ENCODE results near the gene P3H1.

P3H1 gene

GRCh38 chr1:42743317-42744147, 23.3 kb downstream of the P3H1 start:
- peak; percentile 93 for DNase-seq

- peak; percentile 86 for DNase-seq
These were observed 24.1 kb downstream of the P3H1 start for GRCh38 chr1:42742617-42743316.

- DNase-seq, result no peak
These were observed 24.7 kb downstream of the P3H1 start for GRCh38 chr1:42742141-42742540.

- no peak for DNase-seq
These were observed 25.1 kb downstream of the P3H1 start for GRCh38 chr1:42741706-42742105.

- DNase-seq, result no peak
These were observed 25.8 kb downstream of the P3H1 start for GRCh38 chr1:42740851-42741580.

GRCh38 chr1:42739753-42740700, 26.8 kb downstream of the P3H1 start, which contains the start of gene CLDN19:
Gene CLDN19, minus strand, starts transcription at chr1:42740236. Its CDS starts 173 bp downstream, at chr1:42740063.
- DNase-seq, result no peak

- DNase-seq, result no peak
These were observed 28.1 kb downstream of the P3H1 start for GRCh38 chr1:42738678-42739226.

- DNase-seq, result no peak
These were observed 28.7 kb downstream of the P3H1 start for GRCh38 chr1:42737986-42738677.

- DNase-seq, result no peak
These were observed 29.6 kb downstream of the P3H1 start for GRCh38 chr1:42737257-42737656.

- DNase-seq, result no peak
These were observed 30.1 kb downstream of the P3H1 start for GRCh38 chr1:42736571-42737200.

GRCh38 chr1:42736152-42736551, 30.7 kb downstream of the P3H1 start:
- no peak for DNase-seq

GRCh38 chr1:42735477-42736105, 31.2 kb downstream of the P3H1 start:
- DNase-seq, result no peak

- no peak for DNase-seq
These were observed 31.8 kb downstream of the P3H1 start for GRCh38 chr1:42735056-42735455.

GRCh38 chr1:42734201-42735035, 32.4 kb downstream of the P3H1 start:
- no peak for DNase-seq

GRCh38 chr1:42733415-42734200, 33.2 kb downstream of the P3H1 start:
- no peak for DNase-seq

GRCh38 chr1:42732126-42732680, 34.6 kb downstream of the P3H1 start:
- DNase-seq, result no peak

GRCh38 chr1:42731585-42731984, 35.2 kb downstream of the P3H1 start:
- DNase-seq, result no peak

GRCh38 chr1:42730988-42731387, 35.8 kb downstream of the P3H1 start:
- no peak for DNase-seq
